GM18517 (cell line): Measurements from ENCODE around the gene CALML4.

Experiments
- ATAC-seq: cut with Tn5 transposase; IDR thresholded peaks from one replicate; pipeline ENCODE4 v1.9.1; 2021; ENCODE audit warnings: mild to moderate bottlenecking, moderate library complexity; ENCODE audit not compliant: unreplicated experiment

The CALML4 gene

GRCh38 chr15:68151277-68151676 lies 53.9 kb downstream of the CALML4 start:
- no peak for ATAC-seq

GRCh38 chr15:68150187-68150586 lies 54.9 kb downstream of the CALML4 start:
- ATAC-seq = no peak

- ATAC-seq = no peak
These were observed 56.1 kb downstream of the CALML4 start for GRCh38 chr15:68149059-68149458.

GRCh38 chr15:68148039-68148438 lies 57.1 kb downstream of the CALML4 start:
- no peak for ATAC-seq

- no peak for ATAC-seq
These were observed 59.4 kb downstream of the CALML4 start for GRCh38 chr15:68145706-68146105.

- no peak for ATAC-seq
These were observed 61.3 kb downstream of the CALML4 start for GRCh38 chr15:68143785-68144184.

- no peak for ATAC-seq
These were observed 62.0 kb downstream of the CALML4 start for GRCh38 chr15:68143129-68143528.
